PC-3 (cell line): ENCODE data around the gene LRRC75A. TPM values are rescaled to one million over a fixed set of nuclear protein-coding genes. Genes with fewer than 3 reads are reported as not detected.

Experiments used
- ATAC-seq: fragments of 200-7000 bp; cut with Tn5 transposase; 2 replicates; pipeline ENCODE4 v1.9.1; 2020; ENCODE audit warnings: mild to moderate bottlenecking, moderate library complexity
- BruUV-seq: library from RNA; stranded (reverse); fragments of 400-500 nt; replicated peaks from 2 replicates; lab custom pipeline; 2021; lab: Mats Ljungman, UMichigan
- CTCF ChIA-PET: fragments of 300-600 bp; sonication (Branson Sonifier 250); formaldehyde crosslinking; loops from one replicate; lab custom pipeline; 2022; ENCODE audit warnings: antibody characterized with exemption; lab: Charles Lee
- POLR2A ChIA-PET: fragments of 300-600 bp; sonication (Branson Sonifier 250); formaldehyde crosslinking; loops from one replicate; lab custom pipeline; 2022; ENCODE audit warnings: antibody characterized with exemption; ENCODE audit not compliant: unreplicated experiment; lab: Charles Lee
- DNase-seq: peaks from one replicate; pipeline ENCODE4 v3.0.0-alpha.2; 2015
- H2AFZ ChIP-seq: fragments of 300-600 bp; sonication (generic); 2 replicates; pipeline ENCODE4 v1.6.0; 2016; ENCODE audit warnings: antibody characterized with exemption, low read length
- H3F3A ChIP-seq: fragments of 300-600 bp; sonication (generic); one replicate; pipeline ENCODE4 v1.6.0; 2017; ENCODE audit warnings: antibody characterized with exemption, low read length, control low read depth, mild to moderate bottlenecking; ENCODE audit not compliant: unreplicated experiment
- H3K27ac ChIP-seq: fragments of 300-600 bp; sonication (generic); 2 replicates; pipeline ENCODE4 v1.5.1; 2016; ENCODE audit warnings: mild to moderate bottlenecking, low read length
- H3K27me3 ChIP-seq: fragments of 300-600 bp; sonication (generic); 2 replicates; pipeline ENCODE4 v1.6.1; 2016; ENCODE audit warnings: low read length, mixed read lengths
- H3K36me3 ChIP-seq: fragments of 300-600 bp; sonication (generic); 2 replicates; pipeline ENCODE4 v1.6.1; 2016; ENCODE audit warnings: low read depth, mixed run types, low read length, mixed read lengths
- H3K4me1 ChIP-seq: fragments of 300-600 bp; sonication (generic); 2 replicates; pipeline ENCODE4 v1.5.1; 2016; ENCODE audit warnings: low read length; ENCODE audit not compliant: insufficient read depth
- H3K4me2 ChIP-seq: fragments of 300-600 bp; sonication (generic); 2 replicates; pipeline ENCODE4 v1.6.0; 2016; ENCODE audit warnings: low read length
- H3K4me3 ChIP-seq: fragments of 300-600 bp; sonication (generic); 2 replicates; pipeline ENCODE4 v1.5.1; 2016; ENCODE audit warnings: mild to moderate bottlenecking, low read length, mixed read lengths
- H3K79me2 ChIP-seq: fragments of 300-600 bp; sonication (generic); 2 replicates; pipeline ENCODE4 v1.6.1; 2017; ENCODE audit warnings: low read length, mixed read lengths
- H3K9ac ChIP-seq: fragments of 300-600 bp; sonication (generic); 2 replicates; pipeline ENCODE4 v1.6.0; 2016; ENCODE audit warnings: mild to moderate bottlenecking, low read length
- H3K9me2 ChIP-seq: fragments of 300-600 bp; sonication (generic); replicated peaks from 2 replicates; pipeline ENCODE4 v1.6.1; 2016; ENCODE audit warnings: mixed run types, low read length, mixed read lengths
- H3K9me3 ChIP-seq: fragments of 300-600 bp; sonication (generic); 2 replicates; pipeline ENCODE4 v1.6.1; 2016; ENCODE audit warnings: low read length, mixed read lengths
- H4K20me1 ChIP-seq: fragments of 300-600 bp; sonication (generic); 2 replicates; pipeline ENCODE4 v1.6.1; 2016; ENCODE audit warnings: low read length, mixed read lengths
- CTCF ChIP-seq: fragments of 300-600 bp; sonication (generic); conservative IDR thresholded peaks from 2 replicates; pipeline ENCODE4 v1.5.1; 2017; ENCODE audit warnings: antibody characterized with exemption, low read depth, mild to moderate bottlenecking, low read length
- EZH2 ChIP-seq: fragments of 300-600 bp; sonication (generic); IDR thresholded peaks from one replicate; pipeline ENCODE4 v1.6.1; 2017; ENCODE audit warnings: antibody characterized with exemption, mild to moderate bottlenecking, low read length; ENCODE audit not compliant: unreplicated experiment
- EZH2phosphoT487 ChIP-seq: fragments of 300-600 bp; sonication (generic); IDR thresholded peaks from 2 replicates; pipeline ENCODE4 v1.6.1; 2018; ENCODE audit warnings: mild to moderate bottlenecking, antibody characterized with exemption, low read length, borderline replicate concordance
- intact Hi-C: fragments of 100-400 bp; cut with micrococcal nuclease; formaldehyde crosslinking; loops from 2 replicates; pipeline ENCODE4 v1.9.0; 2023
- total RNA-seq: library from RNA; depleted of rRNA; stranded (reverse); fragments of >200 nt; gene quantifications from 2 replicates; pipeline ENCODE4 v1.2.3, GENCODE V29; 2014

The LRRC75A gene
- total RNA-seq, 1 experiment from 2014 or later, result 15.8 TPM

GRCh38 chr17:16419929-16420271, 72.1 kb downstream of the LRRC75A start:
- Histone ChIP-seq H3K4me1 (peaks cover 31% of the 10 kb centered on the region), H3K9me2 (no peaks in the 10 kb centered on the region), H3K27me3 (no peaks in the 10 kb centered on the region), H3K9me3 (no peaks in the 10 kb centered on the region), H3K4me3 (peak overlapping the region; percentile 6; the same call in 1 of the 2 replicates), H3F3A (peaks cover 7% of the 10 kb centered on the region), H3K9ac (peak overlapping the region; percentile 36), H2AFZ (peak overlapping the region; percentile 44), H3K27ac (peak overlapping the region; percentile 85), H3K79me2 (no peaks in the 10 kb centered on the region), H4K20me1 (no peaks in the 10 kb centered on the region), H3K4me2 (peak overlapping the region; percentile 72), H3K36me3 (no peaks in the 10 kb centered on the region)
- POLR2A ChIA-PET, result no interaction called here
- no peak for TF ChIP-seq EZH2
- TF ChIP-seq EZH2phosphoT487, result no peak
- no peak for TF ChIP-seq CTCF
- DNase-seq (peak; percentile 83), ATAC-seq (peak; percentile 71)
- no TSS peak for BruUV-seq
- intact Hi-C loops, result loop anchor here (1.0 kb wide), 1 partner anchor 42 kb away; no protein-coding TSS in a partner anchor
- CTCF ChIA-PET, result no interaction called here

GRCh38 chr17:16419074-16419928, 72.7 kb downstream of the LRRC75A start:
- no peaks in the 10 kb centered on the region for H3K36me3 ChIP-seq
- no peaks in the 10 kb centered on the region for H3K79me2 ChIP-seq
- POLR2A ChIA-PET, result no interaction called here
- CTCF ChIA-PET, result interaction anchor here (1.0 kb wide), 1 partner anchor 9 kb away, joined by 3 read pairs; no protein-coding TSS in a partner anchor
- H3K4me1 ChIP-seq, result peaks cover 31% of the 10 kb centered on the region
- DNase-seq (peak; percentile 94), ATAC-seq (peak; percentile 83)
- no peaks in the 10 kb centered on the region for H3K9me3 ChIP-seq
- H3K27ac ChIP-seq, result peak overlapping the region; percentile 85
- peaks cover 7% of the 10 kb centered on the region for H3F3A ChIP-seq
- H3K27me3 ChIP-seq, result no peaks in the 10 kb centered on the region
- H3K9ac ChIP-seq, result peak overlapping the region; percentile 36
- intact Hi-C loops, result loop anchor here (1.0 kb wide), 1 partner anchor 41 kb away; no protein-coding TSS in a partner anchor
- peak overlapping the region; percentile 72 for H3K4me2 ChIP-seq
- H3K9me2 ChIP-seq, result no peaks in the 10 kb centered on the region
- H3K4me3 ChIP-seq, result peak overlapping the region; percentile 6; the same call in 1 of the 2 replicates
- TF ChIP-seq EZH2 (no peak), CTCF (no peak), EZH2phosphoT487 (no peak)
- no TSS peak for BruUV-seq
- peak overlapping the region; percentile 34 for H2AFZ ChIP-seq
- H4K20me1 ChIP-seq, result no peaks in the 10 kb centered on the region

GRCh38 chr17:16418685-16419068, 73.3 kb downstream of the LRRC75A start:
- intact Hi-C loops, result loop anchor here (1.0 kb wide), 1 partner anchor 40 kb away; no protein-coding TSS in a partner anchor
- CTCF ChIA-PET, result interaction anchor here (1.0 kb wide), 1 partner anchor 9 kb away, joined by 3 read pairs; no protein-coding TSS in a partner anchor
- Histone ChIP-seq H3K36me3 (no peaks in the 10 kb centered on the region), H4K20me1 (no peaks in the 10 kb centered on the region), H3K27ac (peak overlapping the region; percentile 85), H3K4me1 (peaks cover 31% of the 10 kb centered on the region), H3K4me3 (no peak overlapping the region), H3K9me2 (no peaks in the 10 kb centered on the region), H3K9ac (no peak overlapping the region), H3K4me2 (peak overlapping the region; percentile 72; the same call in 1 of the 2 replicates), H3K79me2 (no peaks in the 10 kb centered on the region), H3K9me3 (no peaks in the 10 kb centered on the region), H3K27me3 (no peaks in the 10 kb centered on the region), H2AFZ (no peak overlapping the region), H3F3A (peaks cover 7% of the 10 kb centered on the region)
- ATAC-seq, result no peak
- TF ChIP-seq EZH2phosphoT487 (no peak), EZH2 (no peak), CTCF (no peak)
- POLR2A ChIA-PET, result no interaction called here
- no peak for DNase-seq
- BruUV-seq, result no TSS peak
